Osteocyte (in vitro differentiated cells): ENCODE results near the gene PDZD11. TPM values are rescaled to one million over a fixed set of nuclear protein-coding genes. Genes with fewer than 3 reads are reported as not detected.

Experiments used
- DNase-seq: peaks from one replicate; pipeline ENCODE4 v3.0.0; 2021; ENCODE audit warnings: mixed read lengths; ENCODE audit not compliant: unreplicated experiment; ENCODE audit errors: extremely low spot score
- H3K27ac Mint-ChIP-seq: one replicate; pipeline ENCODE4 v1.8.0; 2021; ENCODE audit warnings: mild to moderate bottlenecking, mixed read lengths; ENCODE audit not compliant: unreplicated experiment
- H3K27me3 Mint-ChIP-seq: one replicate; pipeline ENCODE4 v1.8.0; 2021; ENCODE audit warnings: mixed read lengths; ENCODE audit not compliant: unreplicated experiment
- H3K36me3 Mint-ChIP-seq: one replicate; pipeline ENCODE4 v1.8.0; 2021; ENCODE audit warnings: mixed read lengths; ENCODE audit not compliant: unreplicated experiment
- H3K4me1 Mint-ChIP-seq: one replicate; pipeline ENCODE4 v1.8.0; 2021; ENCODE audit warnings: mixed read lengths; ENCODE audit not compliant: unreplicated experiment
- H3K4me3 Mint-ChIP-seq: one replicate; pipeline ENCODE4 v1.8.0; 2021; ENCODE audit warnings: mild to moderate bottlenecking, moderate library complexity, mixed read lengths; ENCODE audit not compliant: unreplicated experiment
- H3K9me3 Mint-ChIP-seq: one replicate; pipeline ENCODE4 v1.8.0; 2021; ENCODE audit warnings: mixed read lengths; ENCODE audit not compliant: unreplicated experiment
- CTCF ChIP-seq: fragments of 200-600 bp; sonication (generic); IDR thresholded peaks from 2 replicates; pipeline ENCODE4 v1.5.0; 2021; ENCODE audit warnings: antibody characterized with exemption, mild to moderate bottlenecking, moderate library complexity
- total RNA-seq: library from RNA; stranded (reverse); gene quantifications from 2 replicates; pipeline ENCODE4 v1.2.1, GENCODE V29; 2021

The PDZD11 gene
- total RNA-seq, 1 donor from 2014 or later, result 46.9 TPM

- TF ChIP-seq CTCF, result no peak
- Mint-ChIP-seq H3K4me3 (no peak within 1 kb of the TSS), H3K27ac (no peak within 1 kb of the TSS), H3K27me3 (peaks cover 4% of the 10 kb centered on the region), H3K9me3 (peaks cover 11% of the 10 kb centered on the region), H3K36me3 (no peaks in the 10 kb centered on the region), H3K4me1 (no peaks in the 10 kb centered on the region)
- DNase-seq, result no peak
These were observed 21.7 kb downstream of the PDZD11 start, which contains the start of gene ARR3 for GRCh38 chrX:70268034-70268433. TSS of gene ARR3 (plus strand) at chrX:70268334. CDS start at chrX:70269386, 1,052 bp downstream.

- Mint-ChIP-seq H3K4me1 (no peaks in the 10 kb centered on the region), H3K4me3 (no peak overlapping the region), H3K27me3 (no peaks in the 10 kb centered on the region), H3K36me3 (no peaks in the 10 kb centered on the region), H3K27ac (no peak overlapping the region), H3K9me3 (peaks cover 11% of the 10 kb centered on the region)
- DNase-seq, result no peak
- no peak for TF ChIP-seq CTCF
These were observed 24.9 kb downstream of the PDZD11 start for GRCh38 chrX:70264784-70265183.

GRCh38 chrX:70262952-70263567 lies 26.7 kb downstream of the PDZD11 start:
- no peak overlapping the region for H3K27ac Mint-ChIP-seq
- TF ChIP-seq CTCF, result peak; percentile 50
- H3K27me3 Mint-ChIP-seq, result no peaks in the 10 kb centered on the region
- no peak overlapping the region for H3K4me3 Mint-ChIP-seq
- no peaks in the 10 kb centered on the region for H3K36me3 Mint-ChIP-seq
- no peak for DNase-seq
- peaks cover 11% of the 10 kb centered on the region for H3K9me3 Mint-ChIP-seq
- no peaks in the 10 kb centered on the region for H3K4me1 Mint-ChIP-seq

- no peak within 1 kb of the TSS for H3K4me3 Mint-ChIP-seq
- peaks cover under 1% of the 10 kb centered on the region for H3K9me3 Mint-ChIP-seq
- no peaks in the 10 kb centered on the region for H3K36me3 Mint-ChIP-seq
- no peak for DNase-seq
- H3K27ac Mint-ChIP-seq, result no peak within 1 kb of the TSS
- no peaks in the 10 kb centered on the region for H3K27me3 Mint-ChIP-seq
- TF ChIP-seq CTCF, result no peak
- no peaks in the 10 kb centered on the region for H3K4me1 Mint-ChIP-seq
These were observed 29.6 kb downstream of the PDZD11 start, which contains the start of gene P2RY4 for GRCh38 chrX:70260104-70260503. TSS of gene P2RY4 (minus strand) at chrX:70260204. CDS start at chrX:70259624, 580 bp downstream.

GRCh38 chrX:70257423-70258288 lies 32.1 kb downstream of the PDZD11 start:
- Mint-ChIP-seq H3K4me1 (no peaks in the 10 kb centered on the region), H3K36me3 (no peaks in the 10 kb centered on the region), H3K4me3 (no peak overlapping the region), H3K27me3 (no peaks in the 10 kb centered on the region), H3K9me3 (peaks cover 13% of the 10 kb centered on the region), H3K27ac (no peak overlapping the region)
- no peak for DNase-seq
- no peak for TF ChIP-seq CTCF
